GM12878 (cell line): Measurements from ENCODE around the gene PIP4K2A. TPM values are rescaled to one million over a fixed set of nuclear protein-coding genes. Genes with fewer than 3 reads are reported as not detected.

Source experiments
- ATAC-seq: fragments of 200-7000 bp; cut with Tn5 transposase; 3 replicates; pipeline ENCODE4 v1.9.1; 2020; ENCODE audit warnings: mild to moderate bottlenecking, moderate library complexity
- BruUV-seq: library from RNA; stranded (reverse); fragments of 400-500 nt; replicated peaks from 2 replicates; lab custom pipeline; 2021; lab: Mats Ljungman, UMichigan
- CTCF ChIA-PET: fragments of 300-600 bp; sonication (Branson Sonifier 250); formaldehyde crosslinking; extraction: SDS; loops from one replicate; lab custom pipeline; 2021; ENCODE audit warnings: inconsistent platforms; lab: Yijun Ruan, JAX
- POLR2A ChIA-PET: fragments of 350-600 bp; formaldehyde crosslinking; extraction: SDS; loops from one replicate; lab custom pipeline; 2021; ENCODE audit warnings: inconsistent platforms; lab: Charles Lee
- RAD21 ChIA-PET: fragments of 300-600 bp; sonication (Branson Sonifier 250); formaldehyde crosslinking; loops from one replicate; lab custom pipeline; 2023; ENCODE audit warnings: antibody characterized with exemption; ENCODE audit not compliant: unreplicated experiment; lab: Charles Lee
- SMC1A ChIA-PET: fragments of 300-600 bp; sonication (Branson Sonifier 250); formaldehyde crosslinking; loops from one replicate; lab custom pipeline; 2023; ENCODE audit not compliant: unreplicated experiment, uncharacterized antibody; lab: Charles Lee
- DNase-seq: peaks from one replicate; pipeline ENCODE4 v3.0.0-alpha.2; 2011; ENCODE audit warnings: low read depth, low spot score
- FAIRE-seq: peaks from 3 replicates; lab custom pipeline; 2011; peaks lifted over from hg19 to GRCh38; lab: Jason Lieb, UNC
- H2AFZ ChIP-seq: 2 replicates; pipeline ENCODE4 v1.6.0; 2011; ENCODE audit warnings: low read depth, low read length, control low read depth; ENCODE audit not compliant: control insufficient read depth
- H3K27ac ChIP-seq: 2 replicates; pipeline ENCODE4 v1.5.1; 2011; ENCODE audit warnings: control low read depth; ENCODE audit not compliant: control insufficient read depth, insufficient read depth
- H3K27me3 ChIP-seq, 2 experiments: replicated peaks in 1 of 2; 2 replicates each; pipeline versions ENCODE4 v1.6.0 to v1.6.1; 2011; ENCODE audit warnings: low read length in 1 of 2; ENCODE audit not compliant: control insufficient read depth in 2 of 2, insufficient read depth in 2 of 2
- H3K36me3 ChIP-seq, 2 experiments: 2 replicates each; pipeline ENCODE4 v1.5.1; 2011; ENCODE audit warnings: low read length in 1 of 2; ENCODE audit not compliant: control insufficient read depth in 2 of 2, insufficient read depth in 2 of 2
- H3K4me1 ChIP-seq: 2 replicates; pipeline ENCODE4 v1.6.1; 2011; ENCODE audit warnings: mild to moderate bottlenecking, low read length, moderate library complexity, mixed read lengths; ENCODE audit not compliant: control insufficient read depth, insufficient read depth
- H3K4me2 ChIP-seq: 2 replicates; pipeline ENCODE4 v1.6.0; 2011; ENCODE audit warnings: control low read depth; ENCODE audit not compliant: control insufficient read depth, insufficient read depth
- H3K4me3 ChIP-seq: fragments of 200-600 bp; sonication (generic); 2 replicates; pipeline ENCODE4 v1.5.1; 2016
- H3K79me2 ChIP-seq: 2 replicates; pipeline ENCODE4 v1.6.0; 2011; ENCODE audit warnings: low read length; ENCODE audit not compliant: control insufficient read depth, insufficient read depth
- H3K9ac ChIP-seq: 2 replicates; pipeline ENCODE4 v1.8.0; 2011; ENCODE audit warnings: low read length, control low read depth, mixed read lengths; ENCODE audit not compliant: control insufficient read depth, insufficient read depth
- H3K9me3 ChIP-seq: replicated peaks from 3 replicates; pipeline ENCODE4 v1.5.1; 2011; ENCODE audit warnings: mild to moderate bottlenecking, low read length; ENCODE audit not compliant: control insufficient read depth, insufficient read depth
- H4K20me1 ChIP-seq: 2 replicates; pipeline ENCODE4 v1.6.0; 2011; ENCODE audit not compliant: control insufficient read depth, insufficient read depth
- BRCA1 ChIP-seq: IDR thresholded peaks from 2 replicates; pipeline ENCODE4 v1.6.1; 2011; ENCODE audit warnings: low read depth, low read length, improper control_type of control experiment
- CREB1 ChIP-seq: IDR thresholded peaks from 2 replicates; pipeline ENCODE4 v1.6.1; 2012; ENCODE audit warnings: low read depth, mild to moderate bottlenecking, inconsistent platforms
- CTCF ChIP-seq, 3 experiments: IDR thresholded peaks in 2 of 3; conservative IDR thresholded peaks in 1 of 3; 2 replicates each; pipeline ENCODE4 v1.5.1; 2011; ENCODE audit warnings: low read depth in 3 of 3, low read length in 3 of 3, mild to moderate bottlenecking in 3 of 3, control low read depth in 2 of 3, moderate library complexity in 2 of 3, inconsistent platforms in 1 of 3, mixed read lengths in 1 of 3; ENCODE audit not compliant: control insufficient read depth in 2 of 3, insufficient read depth in 1 of 3; ENCODE audit errors: extremely low read depth in 1 of 3
- ESRRA ChIP-seq: IDR thresholded peaks from 2 replicates; pipeline ENCODE4 v1.6.1; 2012; ENCODE audit warnings: mild to moderate bottlenecking, low read length, improper control_type of control experiment
- FOXK2 ChIP-seq: fragments of 450-650 bp; IDR thresholded peaks from 2 replicates; pipeline ENCODE4 v1.6.1; 2017; ENCODE audit warnings: mild to moderate bottlenecking, moderate library complexity
- LARP7 ChIP-seq: fragments of 450-650 bp; IDR thresholded peaks from 2 replicates; pipeline ENCODE4 v1.6.1; 2017; ENCODE audit warnings: mild to moderate bottlenecking
- MTA3 ChIP-seq: IDR thresholded peaks from 2 replicates; pipeline ENCODE4 v1.6.1; 2012; ENCODE audit warnings: low read length, inconsistent platforms, borderline replicate concordance
- WGBS: methylation state at CpG from one replicate; pipeline ENCODE4 v1.1.6; 2016; ENCODE audit warnings: low lambda C conversion rate; ENCODE audit not compliant: insufficient replicate concordance, insufficient coverage; ENCODE audit errors: missing lambda C conversion rate; 5-methylcytosine and 5-hydroxymethylcytosine counted together
- in situ Hi-C: fragments of 300-500 bp; cut with MboI; formaldehyde crosslinking; loops from 9 replicates; pipeline ENCODE4 v1.14.3; 2018; ENCODE audit warnings: mixed read lengths
- intact Hi-C: fragments of 100-400 bp; cut with micrococcal nuclease; formaldehyde crosslinking; loops from one replicate; pipeline ENCODE4 v1.14.2; 2022; ENCODE audit not compliant: unreplicated experiment
- polyA plus RNA-seq, 11 experiments: library from polyadenylated mRNA; depleted of rRNA in 4 of 11; unstranded in 6 of 11; stranded (reverse) in 5 of 11; fragments of >200 nt; fragmentation: Nextera tagmentation in 4 of 11; fragmentation: Illumina TruSeq in 1 of 11; extraction: Ambion mirVana in 4 of 11; extraction: Trizol in 1 of 11; gene quantifications; 1 replicate in 1 of 11; 2 replicates in 10 of 11; pipeline versions ENCODE4 v1.2.1 to v1.2.3, GENCODE V29; 2011 to 2016; ENCODE audit warnings: inconsistent platforms in 2 of 11, missing spikeins in 2 of 11, low read depth in 1 of 11
- total RNA-seq, 4 experiments: library from RNA; depleted of rRNA in 3 of 4; stranded (reverse); fragments of >200 nt in 3 of 4; fragmentation: Illumina TruSeq in 1 of 4; extraction: Trizol in 1 of 4; gene quantifications; 2 replicates each; pipeline versions ENCODE4 v1.2.1 to v1.2.3, GENCODE V29; 2013 to 2021

PIP4K2A gene
- total and polyA plus RNA-seq, 10 of the 15 experiments (the other 5 are each of a cell fraction or from before 2014, with no cell fraction given), result 54.3 to 139 (median 84.4) TPM

GRCh38 chr10:22593026-22593425 lies 121.4 kb downstream of the PIP4K2A start:
- no peaks in the 10 kb centered on the region for H3K27me3 ChIP-seq
- H3K4me3 ChIP-seq, result no peak overlapping the region
- H3K36me3 ChIP-seq, result peaks cover 8 to 39% of the 10 kb centered on the region in 2 experiments
- no peak for DNase-seq
- ChIA-PET SMC1A (no interaction called here), POLR2A (no interaction called here), RAD21 (interaction anchor here (0.6 kb wide), 1 partner anchor 12 kb away, joined by 3 read pairs; no protein-coding TSS in a partner anchor), CTCF (no interaction called here)
- H4K20me1 ChIP-seq, result no peaks in the 10 kb centered on the region
- no peak overlapping the region for H3K4me2 ChIP-seq
- H3K9me3 ChIP-seq, result no peaks in the 10 kb centered on the region
- no peak overlapping the region for H3K9ac ChIP-seq
- WGBS, result 84% methylated on average over 3 of the region's 3 CpGs
- peaks cover 14% of the 10 kb centered on the region for H3K4me1 ChIP-seq
- H2AFZ ChIP-seq, result no peak overlapping the region
- no peak for ATAC-seq
- H3K27ac ChIP-seq, result no peak overlapping the region
- H3K79me2 ChIP-seq, result peaks cover 16% of the 10 kb centered on the region
- intact Hi-C loops (no loop called here), in situ Hi-C loops (no loop called here)
- FAIRE-seq, result no peak
- BruUV-seq, result no TSS peak
- TF ChIP-seq CREB1, result no peak
- TF ChIP-seq MTA3, result no peak

- Histone ChIP-seq H3K4me1 (no peaks in the 10 kb centered on the region), H3K4me2 (no peak overlapping the region), H3K36me3 (peaks cover 10 to 31% of the 10 kb centered on the region in 2 experiments), H2AFZ (no peak overlapping the region), H3K27ac (no peak overlapping the region), H3K27me3 (no peaks in the 10 kb centered on the region), H3K9me3 (no peaks in the 10 kb centered on the region), H3K79me2 (peaks cover 4% of the 10 kb centered on the region; the same call in 1 of the 2 replicates), H3K9ac (no peak overlapping the region), H3K4me3 (no peak overlapping the region), H4K20me1 (no peaks in the 10 kb centered on the region)
- ChIA-PET RAD21 (interaction anchor here (0.6 to 1.0 kb wide), 2 partner anchors 21 to 1042 kb away, joined by 3 to 4 read pairs; no protein-coding TSS in a partner anchor), CTCF (interaction anchor here (0.7 to 1.9 kb wide), 9 partner anchors 9 to 399 kb away, joined by 3 to 10 read pairs (median 3); no protein-coding TSS in a partner anchor), SMC1A (interaction anchor here (1.1 to 2.0 kb wide), 2 partner anchors 10 to 21 kb away, joined by 3 to 4 read pairs; no protein-coding TSS in a partner anchor), POLR2A (no interaction called here)
- FAIRE-seq (no peak), ATAC-seq (no peak), DNase-seq (no peak)
- BruUV-seq, result no TSS peak
- in situ Hi-C loops, result no loop called here
- intact Hi-C loops, result no loop called here
- TF ChIP-seq BRCA1 (no peak), ESRRA (no peak), LARP7 (no peak), CTCF (IDR thresholded peaks at IDR 0.05 in 2 of 3, conservative IDR thresholded peaks at IDR 0.05 in 1 of 3; ENCODE audit: control insufficient read depth in 2 of 3, extremely low read depth in 1 of 3, insufficient read depth in 1 of 3, low read depth in 3 of 3, low read length in 3 of 3) (no peak), FOXK2 (no peak)
- 73% methylated on average over 6 of the region's 6 CpGs for WGBS
Observed at GRCh38 chr10:22589851-22590514, 124.4 kb downstream of the PIP4K2A start.
